Measurements from ENCODE around the gene ODAPH. TPM values are rescaled to one million over a fixed set of nuclear protein-coding genes. Genes with fewer than 3 reads are reported as not detected.
"Not testable (repeated sequence)": the region's sequence is repeated elsewhere in the genome, so short reads cannot be mapped to it uniquely, and the experiment has no call there.

ODAPH gene
- total and polyA plus RNA-seq, 2 donors (not counting 1 experiment from before 2014, with no cell fraction given) = 0.09 to 0.81 TPM

- Mint-ChIP-seq H3K27me3 (no peaks in the 10 kb centered on the region), H3K27ac (no peak overlapping the region), H3K9me3 (ENCODE audit: insufficient read depth) (no peaks in the 10 kb centered on the region), H3K4me1 (no peaks in the 10 kb centered on the region), H3K4me3 (no peak overlapping the region)
- ATAC-seq (ENCODE audit: low read depth) (no peak), DNase-seq (no peak)
- Histone ChIP-seq H3K4me3 (ENCODE audit: control extremely low read depth in 1 of 5, extremely low read depth in 1 of 5, insufficient read depth in 1 of 5, low read depth in 2 of 5, low read length in 4 of 5) (no peak overlapping the region), H3K27me3 (replicated peaks in 1 of 4; ENCODE audit: control extremely low read depth in 1 of 4, control insufficient read depth in 3 of 4, insufficient read depth in 4 of 4, low read length in 3 of 4) (no peaks in the 10 kb centered on the region), H3K4me2 (replicated peaks; ENCODE audit: low read depth, low read length, poor library complexity, severe bottlenecking) (no peak overlapping the region), H3K79me2 (ENCODE audit: control insufficient read depth, insufficient read depth, low read length) (no peaks in the 10 kb centered on the region), H3K27ac (ENCODE audit: low read length in 2 of 2) (no peak overlapping the region), H3K9me3 (ENCODE audit: control extremely low read depth in 1 of 3, control insufficient read depth in 2 of 3, insufficient read depth in 1 of 3, low read length in 2 of 3) (no peaks in the 10 kb centered on the region), H3K4me1 (ENCODE audit: control insufficient read depth in 2 of 2, insufficient read depth in 2 of 2, low read length in 2 of 2) (no peaks in the 10 kb centered on the region), H3K36me3 (replicated peaks in 1 of 2; ENCODE audit: control extremely low read depth in 1 of 2, control insufficient read depth in 1 of 2, extremely low read depth in 1 of 2, insufficient read depth in 2 of 2, low read length in 1 of 2) (peaks cover 0 to 2% of the 10 kb centered on the region in 2 experiments), H3K9ac (ENCODE audit: low read length) (no peak overlapping the region), H2AFZ (ENCODE audit: insufficient read depth, low read depth, low read length, poor library complexity, severe bottlenecking) (no peak overlapping the region), H4K20me1 (ENCODE audit: control insufficient read depth, insufficient read depth, low read length, poor library complexity, severe bottlenecking) (no peaks in the 10 kb centered on the region)
- TF ChIP-seq CTCF (IDR thresholded peaks at IDR 0.05) (no peak), EZH2 (IDR thresholded peaks at IDR 0.05; ENCODE audit: borderline replicate concordance, insufficient read depth, low read depth, low read length, poor library complexity, severe bottlenecking) (no peak)
- intact Hi-C loops (cut with micrococcal nuclease) = no loop called here
- CTCF ChIA-PET = interaction anchor here (1.2 kb wide), 1 partner anchor 28 kb away, joined by 3 read pairs; no protein-coding TSS in a partner anchor
- POLR2A ChIA-PET = no interaction called here
Measured at GRCh38 chr4:75542824-75543223, 13.0 kb upstream of the ODAPH start.

GRCh38 chr4:75544220-75544619, 11.6 kb upstream of the ODAPH start:
- not testable (repeated sequence) for ATAC-seq (ENCODE audit: low read depth); H3K27ac Mint-ChIP-seq
- 98% methylated on average over 6 of the region's 8 CpGs for WGBS (ENCODE audit: insufficient coverage)

More at GRCh38 chr4:75544220-75544619, 11.6 kb upstream of the ODAPH start:
- H2AFZ ChIP-seq (ENCODE audit: insufficient read depth, low read depth, low read length, poor library complexity, severe bottlenecking); intact Hi-C loops (cut with micrococcal nuclease); H3K4me2 ChIP-seq (replicated peaks; ENCODE audit: low read depth, low read length, poor library complexity, severe bottlenecking); H3K79me2 ChIP-seq (ENCODE audit: control insufficient read depth, insufficient read depth, low read length); H3K27me3 Mint-ChIP-seq; DNase-seq; H3K9me3 ChIP-seq (ENCODE audit: control extremely low read depth in 1 of 3, control insufficient read depth in 2 of 3, insufficient read depth in 1 of 3, low read length in 2 of 3); H3K36me3 ChIP-seq (replicated peaks in 1 of 2; ENCODE audit: control extremely low read depth in 1 of 2, control insufficient read depth in 1 of 2, extremely low read depth in 1 of 2, insufficient read depth in 2 of 2, low read length in 1 of 2); H3K27me3 ChIP-seq (replicated peaks in 1 of 4; ENCODE audit: control extremely low read depth in 1 of 4, control insufficient read depth in 3 of 4, insufficient read depth in 4 of 4, low read length in 3 of 4); H3K4me1 ChIP-seq (ENCODE audit: control insufficient read depth in 2 of 2, insufficient read depth in 2 of 2, low read length in 2 of 2); H4K20me1 ChIP-seq (ENCODE audit: control insufficient read depth, insufficient read depth, low read length, poor library complexity, severe bottlenecking); H3K4me1 Mint-ChIP-seq; H3K9me3 Mint-ChIP-seq (ENCODE audit: insufficient read depth); H3K27ac ChIP-seq (ENCODE audit: low read length in 2 of 2); H3K4me3 Mint-ChIP-seq; POLR2A ChIA-PET; H3K4me3 ChIP-seq (ENCODE audit: control extremely low read depth in 1 of 5, extremely low read depth in 1 of 5, insufficient read depth in 1 of 5, low read depth in 2 of 5, low read length in 4 of 5); H3K9ac ChIP-seq (ENCODE audit: low read length): not testable (repeated sequence)
- CTCF ChIA-PET = interaction anchor here (1.2 kb wide), 1 partner anchor 26 kb away, joined by 3 read pairs; no protein-coding TSS in a partner anchor
